HG02970 (cell line): ENCODE measurements around the gene FGF4.
"Not testable (repeated sequence)": the region's sequence is repeated elsewhere in the genome, so short reads cannot be mapped to it uniquely, and the experiment has no call there.

Experiments used
- ATAC-seq: cut with Tn5 transposase; IDR thresholded peaks from one replicate; pipeline ENCODE4 v1.9.1; 2021; ENCODE audit warnings: mild to moderate bottlenecking, moderate library complexity, moderate number of reproducible peaks; ENCODE audit not compliant: unreplicated experiment, low FRiP score

The FGF4 gene

DNA sequence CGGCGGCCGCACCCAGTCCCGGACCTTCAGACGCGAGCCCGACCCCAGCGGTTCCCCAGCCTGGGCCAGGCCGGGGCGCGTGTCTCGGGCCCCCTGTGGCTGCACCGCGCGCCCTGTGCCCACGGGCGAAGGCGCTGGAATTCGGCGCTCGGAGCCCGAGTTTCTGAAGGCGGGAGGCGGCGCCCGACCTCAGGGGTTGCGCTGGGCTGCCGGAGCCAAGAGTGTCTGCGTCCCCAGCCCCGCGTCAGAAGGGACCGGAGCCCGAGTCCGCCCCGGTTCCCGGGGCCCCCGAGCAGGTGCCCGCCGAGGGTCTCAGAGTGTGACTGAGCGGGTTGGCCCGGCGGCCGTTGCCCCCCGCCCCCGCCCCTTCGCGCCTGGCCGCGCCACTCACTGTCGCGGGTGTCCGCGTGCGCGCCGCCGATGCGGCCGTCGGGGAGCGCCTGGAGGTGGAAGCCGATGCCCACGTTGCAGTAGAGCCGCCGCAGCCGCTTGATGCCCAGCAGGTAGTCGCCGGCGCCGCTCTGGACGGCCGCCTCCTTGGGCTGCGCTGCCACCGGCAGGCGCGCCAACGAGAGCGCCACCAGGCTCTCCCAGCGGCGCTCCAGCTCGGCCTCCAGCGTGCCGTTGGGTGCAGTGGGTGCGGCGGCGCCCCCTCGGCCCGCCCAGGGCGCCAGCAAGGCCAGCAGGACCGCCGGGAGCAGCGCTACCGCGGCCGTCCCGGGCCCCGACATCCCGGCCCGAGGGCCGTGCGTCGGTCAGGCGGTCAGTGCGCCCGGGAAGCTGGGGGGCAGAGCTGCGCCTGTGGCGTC lies 583 bp downstream of the FGF4 start:
- ATAC-seq: no peak

DNA sequence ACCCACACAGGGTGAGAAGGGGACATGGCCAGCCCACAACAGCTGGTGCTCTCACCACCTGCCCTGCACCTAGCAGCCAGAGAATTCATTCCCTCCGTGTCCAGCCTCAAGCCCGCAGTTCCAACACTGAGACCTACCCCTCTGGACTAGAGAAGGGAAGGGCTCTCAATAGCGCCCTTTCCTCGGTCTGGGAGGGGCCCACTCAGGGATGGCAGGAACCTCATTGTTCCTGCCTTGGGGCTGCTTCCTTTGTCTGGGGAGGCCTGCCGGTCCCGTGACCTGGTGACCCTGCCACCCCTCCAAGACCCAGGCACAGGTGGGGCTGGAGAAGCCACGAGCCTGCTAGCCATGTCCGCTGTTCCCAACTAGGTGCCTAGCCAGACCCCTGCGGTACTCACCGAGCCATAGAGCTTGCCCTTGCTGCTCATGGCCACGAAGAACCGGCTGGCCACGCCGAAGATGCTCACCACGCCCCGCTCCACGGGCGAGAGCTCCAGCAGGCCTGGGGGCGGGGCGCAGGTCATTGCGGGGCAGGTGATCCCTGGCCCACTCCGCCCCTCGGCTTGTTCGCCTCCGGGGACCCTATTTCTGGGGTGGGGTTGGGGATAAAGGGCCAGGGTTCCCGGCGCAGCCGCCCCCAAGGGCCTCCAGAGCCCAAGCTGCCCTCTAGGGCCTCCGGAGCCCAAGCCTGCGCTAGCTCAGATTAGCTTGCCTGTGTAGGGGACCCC lies 1.4 kb downstream of the FGF4 start:
- ATAC-seq: no peak

DNA sequence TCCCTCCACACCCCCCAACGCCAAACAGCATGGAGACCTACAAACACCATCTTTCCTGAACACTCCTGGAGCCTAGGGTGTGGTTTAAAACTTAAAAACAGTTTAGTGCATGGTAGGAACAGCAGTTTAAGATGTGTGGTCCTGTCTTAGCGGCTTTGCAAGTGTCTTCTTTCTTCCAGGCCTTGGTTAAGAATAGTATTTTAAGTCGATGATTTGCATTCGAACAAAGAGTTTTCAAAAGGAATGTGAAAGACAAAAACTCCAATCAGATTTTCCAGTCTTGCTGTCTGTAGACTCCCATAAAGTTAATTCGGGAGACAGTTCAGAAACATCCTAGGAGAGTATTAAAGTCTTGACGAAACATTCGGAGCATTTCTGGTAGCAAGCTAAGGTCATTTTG lies 3.7 kb downstream of the FGF4 start:
- no peak for ATAC-seq

DNA sequence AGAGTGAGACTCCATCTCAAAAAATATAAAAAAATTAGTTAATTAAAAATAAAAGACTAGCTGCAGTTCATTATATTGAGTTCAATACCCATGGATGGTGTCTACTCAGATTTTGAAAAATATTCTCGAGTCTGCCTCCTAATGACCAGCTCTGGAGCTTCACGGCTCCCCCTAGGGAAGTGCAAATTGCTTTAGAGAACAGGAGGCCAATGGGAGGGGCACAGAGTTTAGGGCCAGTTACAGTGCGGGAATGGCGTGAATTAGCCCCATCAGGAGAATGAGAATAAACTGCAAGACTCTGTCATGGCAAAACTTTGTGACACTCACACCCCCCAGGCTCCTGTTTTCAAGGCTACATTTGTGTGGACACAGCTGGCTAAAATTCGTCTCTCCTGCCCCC lies 4.6 kb downstream of the FGF4 start:
- no peak for ATAC-seq

DNA sequence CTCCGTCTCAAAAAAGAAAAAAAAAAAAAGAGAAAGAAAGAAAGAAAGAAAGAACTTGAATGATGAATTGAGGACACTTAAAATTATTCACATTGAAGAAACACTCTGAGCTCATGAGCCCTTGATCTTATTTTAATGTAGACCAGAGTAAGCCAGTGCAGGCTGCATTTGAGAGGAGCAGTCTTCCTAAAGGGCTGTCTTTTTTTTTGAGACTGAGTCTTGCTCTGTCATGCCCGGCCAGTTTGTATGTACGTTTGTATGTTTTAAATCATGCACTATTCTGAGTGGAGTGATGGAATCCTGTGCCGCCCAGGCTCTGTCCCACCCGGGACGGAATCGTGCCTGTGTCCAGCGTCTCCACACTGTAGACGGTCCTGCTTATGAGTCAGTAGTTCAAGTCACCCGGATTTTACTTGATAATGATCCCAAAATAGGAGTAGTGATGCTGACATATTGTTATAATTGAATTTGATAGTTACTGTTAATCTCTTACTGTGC lies 9.6 kb downstream of the FGF4 start:
- no peak for ATAC-seq

DNA sequence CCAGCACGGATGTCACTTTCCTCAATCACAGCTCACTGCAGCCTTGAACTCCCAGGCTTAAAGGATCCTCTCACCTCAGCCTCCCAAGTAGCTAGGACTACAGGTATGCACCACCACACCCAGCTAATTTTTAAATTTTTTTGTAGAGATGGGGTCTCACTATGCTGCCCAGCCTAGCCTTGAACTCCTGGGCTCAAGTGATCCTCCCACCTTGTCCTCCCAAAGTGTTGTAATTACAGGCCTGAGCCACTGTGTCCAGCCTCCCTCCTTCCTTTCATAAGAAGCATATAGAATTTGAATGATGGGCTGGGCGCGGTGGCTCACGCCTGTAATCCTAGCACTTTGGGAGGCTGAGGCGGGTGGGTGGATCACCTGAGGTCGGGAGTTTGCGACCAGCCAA lies 10.2 kb downstream of the FGF4 start:
- not testable (repeated sequence) for ATAC-seq

DNA sequence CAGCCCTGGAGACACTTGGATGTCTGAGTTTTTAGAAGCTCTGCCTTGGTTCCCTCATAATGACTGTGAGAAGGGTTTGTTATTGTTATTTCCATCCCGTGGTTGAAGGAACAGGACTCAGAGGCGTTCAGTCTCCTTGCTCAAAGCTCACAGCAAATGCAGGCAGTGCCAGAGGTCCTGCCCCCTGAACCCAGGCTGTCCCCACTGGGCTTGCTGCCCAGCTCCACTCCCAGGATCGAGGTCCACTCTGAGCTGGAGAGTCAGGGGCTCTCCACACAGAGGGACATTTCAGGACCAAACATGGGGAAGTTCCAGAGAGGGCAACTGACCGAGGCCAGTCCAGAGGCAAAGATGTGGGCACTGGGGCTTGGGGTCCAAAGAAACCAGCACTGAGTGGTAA lies 14.8 kb downstream of the FGF4 start:
- no peak for ATAC-seq

DNA sequence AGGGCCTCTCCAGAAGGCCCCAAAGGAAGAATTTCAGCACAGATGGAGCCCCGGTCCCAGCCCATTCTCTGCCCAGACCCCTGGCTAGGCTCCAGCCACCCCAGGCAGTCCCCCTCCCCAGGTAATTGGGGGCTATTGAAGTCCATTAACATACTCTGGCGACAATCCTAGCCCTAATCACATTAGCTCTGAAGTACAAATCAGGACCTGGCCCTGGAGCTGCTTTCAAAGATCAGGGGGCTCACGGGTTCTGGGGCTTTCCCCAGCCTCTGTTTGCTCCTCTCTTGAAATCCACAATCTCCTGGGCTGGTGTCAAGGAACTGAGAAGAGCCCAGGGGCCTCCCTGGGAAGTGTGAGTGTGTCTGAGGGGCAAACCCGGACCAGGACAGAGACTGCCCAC lies 22.3 kb downstream of the FGF4 start:
- ATAC-seq: no peak

DNA sequence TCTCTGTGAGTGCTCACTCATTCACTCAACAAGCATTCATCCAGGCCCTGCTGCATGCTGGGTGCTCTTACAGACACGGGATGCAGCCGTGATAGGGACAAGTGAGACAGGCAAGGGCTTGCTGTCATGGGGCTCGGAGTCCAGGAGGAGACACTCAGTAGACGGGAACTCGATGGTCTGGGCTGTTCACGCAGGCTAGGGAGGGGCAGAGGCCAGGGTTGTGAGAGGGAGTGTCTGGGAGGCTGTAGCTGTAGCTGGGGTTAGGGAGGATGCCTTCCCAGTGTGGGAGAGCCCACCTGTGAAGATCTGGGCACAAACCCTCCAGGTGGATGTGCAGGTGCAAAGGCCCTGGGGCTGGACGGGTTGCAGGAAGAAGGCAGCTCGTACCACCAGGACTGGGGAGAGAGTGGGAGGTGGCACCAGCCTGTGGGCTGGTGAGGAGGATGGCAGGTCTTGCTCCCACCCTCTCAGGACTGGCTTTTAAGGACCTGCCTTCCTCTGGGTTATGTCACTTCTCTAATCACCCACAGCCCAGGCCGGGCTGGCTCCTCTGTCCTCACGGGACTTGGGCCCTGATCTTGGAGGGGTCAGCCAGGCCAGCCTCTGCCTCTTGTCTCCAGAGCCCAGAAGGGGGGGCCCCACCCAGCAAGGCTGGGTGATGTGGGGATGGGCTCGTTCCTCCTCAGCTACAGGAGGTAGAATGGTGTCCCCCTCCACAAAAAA lies 24.1 kb downstream of the FGF4 start:
- ATAC-seq: no peak

DNA sequence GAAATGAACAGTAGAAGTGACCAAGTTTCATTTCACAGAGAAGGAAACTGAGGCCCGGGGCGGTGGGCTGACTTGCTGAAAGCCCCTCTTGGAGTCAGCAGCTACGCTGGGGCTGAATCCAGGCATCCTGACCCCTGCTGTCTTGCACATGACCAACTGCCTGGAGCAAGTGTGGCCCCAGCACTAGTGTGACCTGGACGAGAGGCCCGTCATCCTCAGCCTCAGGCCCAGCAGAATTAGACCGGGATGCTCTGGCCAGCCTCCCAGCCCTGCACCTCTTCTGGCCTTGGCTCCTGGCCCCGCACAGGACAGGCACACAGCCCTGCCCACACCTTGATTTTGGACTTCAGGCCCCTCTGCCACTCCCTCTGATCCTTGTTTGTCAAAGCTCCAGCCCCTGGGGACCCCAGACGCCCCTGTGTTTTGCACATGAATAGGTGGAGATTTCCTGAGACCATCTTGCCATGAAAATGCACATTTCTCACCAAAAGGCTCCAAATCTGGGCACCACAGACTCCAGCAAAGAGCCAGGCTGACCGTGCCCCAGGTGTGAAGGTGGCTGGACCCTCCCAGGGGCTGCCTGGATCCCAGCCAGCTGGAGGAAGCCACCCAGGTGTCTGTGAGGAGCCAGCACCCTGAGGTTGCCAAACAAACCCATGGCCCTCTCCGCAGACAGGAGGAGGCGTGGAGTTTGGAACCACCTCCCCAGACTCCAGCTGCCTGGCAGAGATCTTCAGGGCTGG lies 24.9 kb downstream of the FGF4 start:
- ATAC-seq: no peak

DNA sequence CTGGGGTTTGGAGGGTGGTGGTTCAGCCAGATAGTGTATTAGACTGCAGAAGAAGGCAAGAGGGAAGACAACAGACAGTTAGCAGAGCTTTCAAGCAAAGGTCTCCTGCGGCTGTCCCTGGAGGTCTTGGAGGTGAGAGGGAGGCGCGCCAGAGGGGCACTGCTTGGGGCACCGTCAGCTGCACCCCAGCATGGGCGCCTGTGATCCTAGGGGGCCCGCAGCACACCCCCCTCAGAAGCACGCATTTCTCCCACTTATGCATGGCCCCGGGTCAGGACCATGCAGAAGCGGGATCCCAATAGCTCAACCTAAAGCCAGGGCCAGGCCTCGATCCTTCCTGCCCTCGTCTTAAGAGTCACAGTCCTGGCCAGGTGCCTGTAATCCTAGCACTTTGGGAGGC lies 26.5 kb downstream of the FGF4 start:
- no peak for ATAC-seq

DNA sequence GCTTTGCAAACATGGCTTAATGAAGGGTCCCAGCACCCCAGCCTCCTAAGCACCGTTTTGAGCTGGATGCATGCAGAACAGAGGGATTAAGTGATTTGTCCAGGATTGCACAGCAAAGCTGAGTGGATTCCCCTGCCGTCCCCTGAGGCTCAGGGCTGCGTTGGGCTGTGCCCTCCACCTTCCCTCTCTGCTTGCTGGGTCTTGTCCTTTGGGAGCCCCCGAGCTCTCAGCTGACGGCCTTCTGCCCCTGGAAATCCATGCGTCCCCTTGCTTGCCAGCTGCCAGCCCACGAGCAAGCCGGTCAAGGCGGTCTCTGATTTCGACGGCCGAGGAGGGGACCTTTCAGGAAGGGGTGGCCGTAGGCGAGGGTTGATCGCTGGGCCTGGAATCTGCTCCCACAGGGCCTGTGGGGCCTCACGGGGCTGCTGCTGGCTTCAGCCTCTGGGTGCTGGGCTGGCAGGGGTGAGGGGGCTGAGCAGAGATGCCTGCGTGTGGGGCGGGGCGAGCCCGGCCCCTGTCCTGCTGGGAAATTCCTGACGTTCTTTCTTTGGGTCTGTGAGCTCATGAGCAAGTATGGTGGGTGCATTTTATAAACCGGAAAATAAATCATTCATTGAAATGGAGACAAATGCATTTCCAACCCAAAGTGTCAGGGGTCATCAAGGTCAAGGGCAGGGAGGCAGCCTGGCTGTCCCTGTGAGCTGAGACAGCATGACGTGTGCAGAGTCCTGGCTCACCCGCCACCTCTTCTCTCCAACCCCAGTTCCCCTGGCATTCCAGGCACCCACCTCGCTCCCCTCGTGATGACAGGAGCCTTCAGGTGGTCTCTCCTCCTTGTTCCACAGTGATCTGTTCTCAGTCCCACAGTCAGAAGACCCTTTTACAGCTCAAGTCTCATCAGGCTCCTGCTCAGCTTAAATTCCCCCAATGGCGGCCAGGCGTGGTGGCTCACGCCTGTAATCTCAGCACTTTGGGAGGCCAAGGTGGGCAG lies 28.1 kb downstream of the FGF4 start:
- ATAC-seq: no peak

DNA sequence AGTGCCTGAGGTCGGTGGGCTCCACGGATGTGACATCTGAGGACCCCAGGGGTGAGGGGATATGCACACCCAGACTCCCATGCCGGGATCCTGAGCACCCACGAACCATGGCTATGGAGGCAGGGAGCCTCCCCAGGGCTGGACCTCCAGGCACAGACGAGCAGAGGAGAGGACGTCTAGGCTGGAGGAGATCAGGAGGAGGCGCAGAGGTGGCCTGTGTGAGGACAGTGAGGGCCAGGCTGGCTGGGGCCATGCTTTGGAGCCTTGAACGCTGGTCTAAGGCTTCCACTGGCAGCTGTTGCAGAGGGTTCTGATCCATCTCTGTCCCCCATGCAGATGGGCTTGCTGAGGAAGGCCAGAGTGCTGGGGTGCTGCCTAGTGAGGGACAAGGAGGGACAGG lies 29.0 kb downstream of the FGF4 start:
- no peak for ATAC-seq

DNA sequence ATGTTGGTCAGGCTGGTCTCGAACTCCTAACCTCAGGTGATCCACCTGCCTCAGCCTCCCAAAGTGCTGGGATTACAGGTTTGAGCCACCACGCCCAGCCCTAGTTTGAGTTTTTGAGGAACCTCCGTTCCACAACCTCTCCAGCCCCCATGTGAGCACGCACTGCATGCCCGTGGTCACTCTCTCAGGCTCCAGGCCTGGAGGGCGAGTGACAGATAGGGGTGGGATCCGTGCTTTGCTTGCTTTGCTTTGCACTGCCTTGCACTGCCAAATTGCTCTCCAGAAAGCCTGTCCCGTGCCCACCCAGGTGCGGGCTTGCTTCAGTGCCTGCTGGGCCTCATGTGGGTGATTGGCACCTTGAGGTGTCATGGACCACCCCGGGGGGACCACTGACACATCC lies 29.9 kb downstream of the FGF4 start:
- ATAC-seq: no peak

DNA sequence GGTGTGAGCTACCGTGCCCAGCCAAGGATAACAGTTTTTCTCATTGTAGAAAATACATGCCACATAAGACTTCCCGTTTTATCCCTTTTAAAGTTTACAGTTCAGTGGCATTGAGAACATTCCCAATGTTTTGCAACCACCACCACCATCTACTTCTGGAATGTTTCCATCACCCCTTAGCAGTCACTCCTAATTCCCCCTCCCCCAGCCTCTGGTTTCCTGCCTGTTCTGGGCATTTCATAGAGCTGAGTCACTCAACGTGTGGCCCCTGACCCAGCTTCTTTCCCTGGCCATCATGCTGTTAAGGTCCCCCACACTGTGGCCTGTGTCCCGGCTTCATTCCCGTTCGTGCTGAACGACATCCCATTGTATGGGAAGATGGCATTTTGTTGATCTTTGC lies 30.7 kb downstream of the FGF4 start:
- ATAC-seq: no peak

DNA sequence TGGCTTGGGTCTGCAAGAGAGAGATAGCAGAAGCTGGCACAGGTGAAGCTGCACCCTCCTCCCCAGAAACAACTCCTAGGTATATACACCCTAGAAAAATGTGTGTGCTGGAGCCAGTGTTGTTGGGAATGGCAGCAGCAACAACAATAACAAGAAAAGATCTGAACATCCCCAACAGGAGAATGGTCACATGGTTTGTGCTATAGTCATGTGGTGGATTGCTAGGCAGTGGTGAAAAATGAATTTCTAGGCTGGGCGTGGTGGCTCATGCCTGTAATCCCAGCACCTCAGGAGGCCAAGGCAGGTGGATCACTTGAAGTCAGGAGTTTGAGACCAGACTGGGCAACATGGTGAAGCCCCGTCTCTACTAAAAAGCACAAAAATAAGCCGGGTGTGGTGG lies 40.3 kb downstream of the FGF4 start:
- no peak for ATAC-seq

DNA sequence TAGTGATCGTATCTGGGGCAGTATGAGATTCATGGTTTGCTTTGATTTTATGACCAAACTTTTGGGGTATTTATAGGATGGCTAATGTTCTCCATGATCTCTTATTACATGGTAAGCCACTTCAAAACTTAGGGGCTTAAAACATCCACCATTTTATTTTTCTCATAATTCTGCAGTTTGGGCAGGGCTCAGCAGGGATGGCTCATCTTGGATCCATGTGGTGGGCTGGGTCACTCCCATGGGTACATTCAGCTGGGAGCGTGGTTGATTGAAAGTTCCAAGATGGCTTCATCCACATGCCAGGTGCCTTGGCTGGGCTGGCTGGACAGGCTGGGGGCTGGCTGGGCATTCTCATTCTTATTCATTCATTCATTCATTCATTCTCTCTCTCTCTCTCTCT lies 40.8 kb downstream of the FGF4 start:
- no peak for ATAC-seq

DNA sequence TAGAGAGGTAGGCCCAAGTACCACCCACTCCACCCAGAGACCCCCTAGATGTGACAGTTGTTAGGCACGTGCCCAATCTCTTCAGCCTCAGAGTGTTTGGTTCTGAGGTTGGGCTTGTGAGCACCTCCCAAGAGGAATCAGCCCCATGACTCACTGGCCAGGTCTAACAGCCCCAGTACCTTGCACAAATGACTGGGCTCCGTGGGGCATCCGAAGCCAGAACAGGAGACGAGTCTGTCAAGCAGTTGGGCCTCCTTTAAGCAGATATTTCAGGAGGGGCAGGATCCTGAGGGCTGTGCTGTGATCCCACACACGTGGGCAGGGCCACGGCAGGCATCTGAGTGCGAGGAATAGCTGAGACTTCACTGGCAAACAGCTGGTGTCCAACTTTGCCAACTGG lies 42.2 kb downstream of the FGF4 start:
- ATAC-seq: no peak

DNA sequence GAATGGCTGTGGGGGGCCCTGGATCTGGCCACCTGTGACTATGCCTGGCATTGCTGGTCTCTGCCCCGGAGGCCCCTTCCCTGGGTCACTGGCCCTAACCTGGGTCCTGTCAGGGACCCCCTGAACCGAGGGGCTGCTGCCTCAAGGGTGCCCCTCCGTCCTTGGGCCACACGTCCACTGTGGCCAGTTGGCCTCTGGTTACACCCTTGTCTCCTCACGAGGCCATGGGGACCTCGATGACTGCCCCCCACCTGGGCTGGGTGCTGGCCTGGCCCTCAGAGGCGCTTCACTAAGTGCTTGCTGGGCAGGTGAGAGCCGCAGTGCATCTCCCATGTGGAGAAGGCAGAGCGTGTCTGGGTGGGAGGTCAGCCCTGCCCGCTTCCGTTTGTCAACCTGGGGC lies 44.0 kb downstream of the FGF4 start:
- ATAC-seq: no peak
